Measurements from ENCODE around the gene FRMD4A. TPM values are rescaled to one million over a fixed set of nuclear protein-coding genes. Genes with fewer than 3 reads are reported as not detected.

The FRMD4A gene
- total RNA-seq, 1 experiment from 2014 or later: 17.1 TPM

DNA sequence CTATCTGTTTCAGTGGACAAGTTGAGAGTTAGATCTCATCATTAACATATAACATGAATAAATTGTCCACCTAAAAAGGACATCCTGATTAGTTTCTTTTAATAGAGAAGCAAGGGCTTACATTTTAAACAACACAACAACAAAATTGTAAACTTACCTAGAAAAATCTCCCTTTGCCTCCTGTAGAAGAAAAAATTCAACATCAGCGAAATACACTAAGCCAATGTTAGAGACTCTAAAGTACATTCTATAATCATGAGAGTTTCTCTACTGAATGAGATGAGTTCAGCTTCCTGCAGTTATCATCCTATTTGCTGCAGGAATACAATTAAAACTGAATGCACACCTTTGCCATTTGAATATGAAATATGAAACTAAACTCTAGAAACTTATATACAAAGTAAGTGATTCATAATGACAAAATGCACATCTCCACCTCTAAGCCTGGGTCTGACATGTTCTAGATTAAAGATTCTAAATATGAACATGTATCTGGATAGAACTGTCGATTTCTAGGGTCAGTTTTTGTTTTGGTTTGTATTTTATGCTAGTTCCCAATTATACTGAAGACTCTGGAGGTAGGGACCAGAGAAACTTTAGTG lies 569.1 kb downstream of the FRMD4A start:
- Histone ChIP-seq H3K36me3 (no peaks in the 10 kb centered on the region), H3K4me3 (no peak overlapping the region), H3K27me3 (no peaks in the 10 kb centered on the region), H3K27ac (no peak overlapping the region), H3K4me1 (peaks cover 15% of the 10 kb centered on the region), H3K9me3 (replicated peaks) (no peaks in the 10 kb centered on the region)
- DNase-seq: no peak

DNA sequence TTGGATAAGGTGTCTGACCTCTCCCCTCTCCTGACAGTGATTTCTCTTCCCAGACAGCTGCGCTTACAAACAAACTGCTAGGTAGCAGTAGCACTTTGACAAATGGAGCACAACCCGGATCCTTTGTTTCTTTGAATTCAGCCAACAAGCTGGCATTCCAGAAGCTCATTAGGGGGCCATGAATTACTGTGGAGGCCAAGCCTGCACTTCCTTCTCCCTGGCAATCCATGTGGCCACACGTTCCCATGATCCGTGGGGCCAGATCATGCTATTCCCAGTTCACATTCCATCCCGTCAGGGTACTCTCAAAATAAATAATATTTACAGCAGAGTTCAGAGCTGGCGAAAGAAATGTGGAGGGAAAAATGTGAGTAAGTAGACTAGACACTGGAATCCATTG lies 571.6 kb downstream of the FRMD4A start:
- no peaks in the 10 kb centered on the region for H3K36me3 ChIP-seq
- peaks cover 15% of the 10 kb centered on the region for H3K4me1 ChIP-seq
- no peaks in the 10 kb centered on the region for H3K27me3 ChIP-seq
- no peak for DNase-seq
- H3K27ac ChIP-seq: peak overlapping the region; percentile 9; the same call in 1 of the 2 replicates
- H3K9me3 ChIP-seq (replicated peaks): no peaks in the 10 kb centered on the region
- H3K4me3 ChIP-seq: no peak overlapping the region

DNA sequence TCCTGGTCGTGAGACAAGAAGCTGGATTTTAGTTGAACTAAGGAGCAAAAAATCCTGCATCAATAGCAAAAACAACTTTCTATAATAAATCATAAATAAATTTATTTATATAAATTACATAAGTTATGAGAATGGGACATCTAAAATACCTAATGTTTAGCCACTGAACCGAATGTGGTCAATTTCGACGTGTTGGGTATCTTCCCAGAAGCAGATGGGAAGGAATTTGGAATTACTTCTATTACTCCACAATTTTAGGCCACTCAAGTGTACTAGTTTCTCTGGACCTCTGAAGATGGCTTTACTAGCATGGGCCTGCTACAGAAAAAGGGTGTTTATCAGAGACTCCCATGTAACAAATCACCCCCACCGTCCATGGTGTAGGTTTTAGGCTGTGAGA lies 572.0 kb downstream of the FRMD4A start:
- Histone ChIP-seq H3K36me3 (no peaks in the 10 kb centered on the region), H3K4me1 (peaks cover 15% of the 10 kb centered on the region), H3K4me3 (no peak overlapping the region), H3K27ac (no peak overlapping the region), H3K27me3 (no peaks in the 10 kb centered on the region), H3K9me3 (replicated peaks) (no peaks in the 10 kb centered on the region)
- DNase-seq: no peak

DNA sequence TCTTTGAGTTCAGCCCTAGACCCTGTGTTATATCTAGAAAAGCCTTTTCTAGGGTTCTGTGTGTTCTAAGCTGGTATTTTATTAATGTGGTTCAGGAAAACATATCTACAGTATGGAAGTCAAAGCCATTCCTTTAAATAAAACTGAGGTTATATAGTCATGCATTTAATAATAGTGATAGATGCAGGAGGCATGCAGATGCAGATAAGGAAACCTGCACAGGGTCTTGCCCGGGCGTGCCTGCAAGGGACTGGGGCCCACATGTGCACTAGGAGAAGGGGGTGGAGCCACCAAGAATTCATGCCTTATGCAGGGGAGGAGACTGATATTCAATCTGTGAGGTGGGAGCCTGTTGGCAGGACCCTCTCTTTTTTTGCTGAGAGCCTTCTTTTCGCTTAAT lies 572.4 kb downstream of the FRMD4A start:
- no peaks in the 10 kb centered on the region for H3K9me3 ChIP-seq (replicated peaks)
- no peaks in the 10 kb centered on the region for H3K27me3 ChIP-seq
- H3K4me3 ChIP-seq: no peak overlapping the region
- H3K36me3 ChIP-seq: no peaks in the 10 kb centered on the region
- no peak overlapping the region for H3K27ac ChIP-seq
- peaks cover 15% of the 10 kb centered on the region for H3K4me1 ChIP-seq
- peak; percentile 13 to 37 for DNase-seq

DNA sequence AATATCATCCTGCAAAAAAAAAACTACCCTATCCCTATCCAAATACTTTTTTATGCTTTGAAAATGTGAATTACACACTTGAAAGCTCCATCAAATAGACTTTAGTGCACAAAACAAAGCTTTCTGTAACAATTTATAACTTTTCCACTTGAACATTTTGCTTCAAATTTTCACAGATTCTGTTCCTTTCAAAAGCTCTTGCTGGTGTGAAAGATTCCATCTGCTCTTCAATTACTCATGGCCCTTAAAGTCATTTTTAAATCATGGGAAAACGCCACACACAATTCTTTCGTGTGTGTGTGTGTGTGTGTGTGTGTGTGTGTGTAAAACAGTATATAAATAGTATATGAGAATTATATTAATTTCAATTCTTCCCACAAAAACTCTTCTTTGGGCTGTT lies 576.4 kb downstream of the FRMD4A start:
- no peaks in the 10 kb centered on the region for H3K27me3 ChIP-seq
- no peak for DNase-seq

DNA sequence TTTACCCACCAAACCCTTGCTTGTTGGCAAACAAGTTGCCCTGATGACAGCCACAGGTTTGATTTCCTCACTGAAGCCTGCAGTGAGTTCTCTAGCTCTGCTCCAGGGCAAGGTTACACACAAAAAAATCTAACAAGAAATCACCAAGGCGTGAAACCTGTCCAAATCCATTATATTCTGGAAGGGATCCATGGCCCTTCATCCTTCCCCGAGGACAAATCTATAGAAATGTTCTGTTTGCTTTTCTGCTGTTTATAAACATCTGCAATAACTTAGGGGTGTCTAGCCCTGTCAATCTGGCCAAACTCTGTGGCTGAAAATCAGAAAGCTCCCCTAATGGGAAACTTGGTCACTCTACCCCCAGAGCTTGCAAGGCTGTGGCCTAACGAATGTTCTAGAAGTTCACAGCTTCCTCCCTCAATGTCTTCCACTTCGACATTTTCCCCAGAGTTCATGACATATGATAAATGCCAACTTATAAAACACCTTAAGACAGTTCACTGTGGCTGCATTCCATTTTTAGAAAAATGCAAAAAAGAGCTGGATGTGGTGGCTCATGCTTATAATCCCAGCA lies 579.4 kb downstream of the FRMD4A start:
- no peak for DNase-seq
- H3K4me1 ChIP-seq: peaks cover 10% of the 10 kb centered on the region
- no peaks in the 10 kb centered on the region for H3K9me3 ChIP-seq (replicated peaks)
- no peak overlapping the region for H3K27ac ChIP-seq
- no peak overlapping the region for H3K4me3 ChIP-seq
- H3K36me3 ChIP-seq: no peaks in the 10 kb centered on the region
- no peaks in the 10 kb centered on the region for H3K27me3 ChIP-seq

More for the DNA sequence above, 576.4 kb downstream of the FRMD4A start:
- Histone ChIP-seq H3K4me3 (no peak overlapping the region), H3K4me1 (peaks cover 11% of the 10 kb centered on the region), H3K27ac (no peak overlapping the region), H3K9me3 (replicated peaks) (no peaks in the 10 kb centered on the region), H3K36me3 (no peaks in the 10 kb centered on the region)

DNA sequence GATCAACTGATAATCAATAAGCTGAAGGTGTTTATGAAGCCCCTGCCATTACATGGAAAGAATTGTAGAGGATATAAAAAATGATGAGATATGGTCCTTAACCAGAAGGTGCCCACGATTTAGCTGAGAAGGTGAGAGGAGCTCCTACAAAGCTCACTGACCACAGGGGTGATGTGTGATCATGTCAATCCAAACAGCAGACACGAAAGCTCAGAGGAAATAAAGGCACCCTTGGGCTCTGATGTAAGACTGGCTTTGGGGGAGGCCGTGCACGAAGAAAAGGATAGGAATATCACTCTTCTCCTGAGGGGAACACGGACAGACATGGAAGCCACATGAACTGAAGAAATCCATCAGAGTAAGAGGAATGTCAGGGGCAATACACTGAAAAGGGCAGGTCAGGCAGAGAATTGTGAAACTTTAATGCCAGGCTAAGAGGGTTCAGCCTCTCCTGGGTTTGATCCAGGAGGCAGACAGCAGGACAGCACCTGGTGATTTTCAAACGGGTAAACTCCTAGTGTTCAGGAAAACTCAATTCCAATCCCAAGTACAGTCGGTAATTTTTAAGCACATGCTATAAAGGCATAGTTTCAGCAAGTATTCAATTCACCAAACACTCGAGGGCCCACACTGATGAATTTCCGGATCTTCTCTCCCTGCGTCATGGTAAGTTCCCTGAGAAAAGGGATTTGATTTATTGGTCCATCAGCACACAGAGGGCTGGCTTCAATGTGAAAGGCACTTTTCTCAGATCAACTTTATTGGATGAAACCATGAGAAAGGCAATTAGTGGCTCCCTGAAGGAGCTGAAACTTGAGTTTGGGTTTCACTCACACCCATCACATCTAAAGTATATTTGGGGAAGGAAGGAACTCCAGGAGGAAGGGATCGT lies 580.2 kb downstream of the FRMD4A start:
- DNase-seq: no peak
- Histone ChIP-seq H3K4me3 (no peak overlapping the region), H3K27ac (no peak overlapping the region), H3K27me3 (no peaks in the 10 kb centered on the region), H3K36me3 (no peaks in the 10 kb centered on the region), H3K9me3 (replicated peaks) (no peaks in the 10 kb centered on the region), H3K4me1 (peaks cover 17% of the 10 kb centered on the region)

DNA sequence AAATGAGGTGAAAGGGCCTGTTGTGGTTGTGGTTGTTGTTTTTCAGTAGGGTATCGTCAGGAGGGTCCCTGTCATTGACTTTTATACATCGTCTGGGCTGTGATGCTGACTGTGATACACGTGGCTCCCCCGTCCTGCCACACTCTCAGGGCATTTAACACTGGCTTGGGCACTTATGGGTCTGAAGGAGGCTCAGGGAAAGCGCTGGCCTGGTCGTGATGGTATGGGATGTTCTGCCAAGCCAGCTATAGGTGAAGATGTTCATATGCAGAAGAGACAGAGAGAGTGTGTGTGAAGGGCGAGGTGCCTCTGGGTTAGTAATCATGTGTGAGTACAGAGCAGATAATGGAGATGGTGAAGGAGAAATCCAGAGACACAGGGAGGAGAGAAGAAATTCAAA lies 585.5 kb downstream of the FRMD4A start:
- H3K9me3 ChIP-seq (replicated peaks): no peaks in the 10 kb centered on the region
- H3K4me1 ChIP-seq: peaks cover 49% of the 10 kb centered on the region
- no peak for DNase-seq
- no peak overlapping the region for H3K4me3 ChIP-seq
- H3K27me3 ChIP-seq: no peaks in the 10 kb centered on the region
- H3K27ac ChIP-seq: no peak overlapping the region
- H3K36me3 ChIP-seq: no peaks in the 10 kb centered on the region

DNA sequence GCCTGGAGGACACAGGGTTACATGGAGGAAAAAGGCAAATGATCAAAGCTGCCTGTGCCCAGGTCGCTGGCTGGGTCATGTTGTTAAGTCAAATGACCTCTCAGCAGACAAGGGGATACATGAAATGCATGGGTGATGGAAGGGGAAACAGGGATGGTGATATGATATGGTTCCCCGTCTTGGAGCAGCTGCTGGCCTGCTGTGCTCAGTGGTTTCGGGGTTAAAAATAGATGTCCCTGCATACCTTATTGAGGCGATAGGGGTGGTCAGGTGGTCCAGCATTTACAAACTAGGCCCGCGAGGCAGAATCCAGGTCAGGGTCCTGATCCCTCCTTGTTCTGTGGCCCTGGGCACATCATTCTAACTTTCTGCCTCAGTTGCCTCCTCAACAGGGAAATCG lies 586.8 kb downstream of the FRMD4A start:
- H3K4me3 ChIP-seq: peak overlapping the region; percentile 7
- H3K27ac ChIP-seq: peak overlapping the region; percentile 90
- DNase-seq: peak; percentile 56 to 71
- peaks cover 56% of the 10 kb centered on the region for H3K4me1 ChIP-seq
- H3K27me3 ChIP-seq: no peaks in the 10 kb centered on the region
- no peaks in the 10 kb centered on the region for H3K36me3 ChIP-seq
- H3K9me3 ChIP-seq (replicated peaks): no peaks in the 10 kb centered on the region

DNA sequence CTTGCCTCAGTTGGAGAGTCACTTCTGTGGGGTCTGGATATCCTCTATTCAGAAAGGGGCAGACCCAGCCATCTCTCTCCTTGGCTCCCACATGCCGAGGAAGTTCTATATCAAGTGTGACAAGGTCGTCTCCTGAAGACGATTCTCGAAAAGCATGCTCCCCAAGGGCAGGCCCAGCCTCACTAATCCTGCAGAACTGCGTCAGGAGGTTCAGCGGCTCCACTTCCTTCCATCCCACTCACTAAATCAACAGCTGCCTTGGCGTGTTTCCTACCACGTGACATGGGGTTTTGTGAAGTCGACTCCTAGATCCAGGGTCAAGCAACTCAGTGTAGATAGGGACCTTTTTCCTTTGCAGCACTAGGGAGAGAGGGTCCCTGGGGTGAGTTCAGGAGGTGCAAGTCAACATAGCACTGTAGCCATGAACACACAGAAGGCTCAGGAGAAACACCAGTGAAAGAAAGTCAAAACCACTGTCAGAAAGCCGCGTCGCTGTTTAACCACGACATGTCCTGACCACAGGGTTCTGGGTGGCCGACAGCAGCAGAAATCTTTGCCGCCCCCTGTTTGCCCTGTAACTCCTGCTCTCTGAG lies 587.5 kb downstream of the FRMD4A start:
- no peaks in the 10 kb centered on the region for H3K27me3 ChIP-seq
- no peaks in the 10 kb centered on the region for H3K36me3 ChIP-seq
- no peaks in the 10 kb centered on the region for H3K9me3 ChIP-seq (replicated peaks)
- H3K4me3 ChIP-seq: no peak overlapping the region
- peak; percentile 92 to 96 for DNase-seq
- peak overlapping the region; percentile 90 for H3K27ac ChIP-seq
- H3K4me1 ChIP-seq: peaks cover 63% of the 10 kb centered on the region

DNA sequence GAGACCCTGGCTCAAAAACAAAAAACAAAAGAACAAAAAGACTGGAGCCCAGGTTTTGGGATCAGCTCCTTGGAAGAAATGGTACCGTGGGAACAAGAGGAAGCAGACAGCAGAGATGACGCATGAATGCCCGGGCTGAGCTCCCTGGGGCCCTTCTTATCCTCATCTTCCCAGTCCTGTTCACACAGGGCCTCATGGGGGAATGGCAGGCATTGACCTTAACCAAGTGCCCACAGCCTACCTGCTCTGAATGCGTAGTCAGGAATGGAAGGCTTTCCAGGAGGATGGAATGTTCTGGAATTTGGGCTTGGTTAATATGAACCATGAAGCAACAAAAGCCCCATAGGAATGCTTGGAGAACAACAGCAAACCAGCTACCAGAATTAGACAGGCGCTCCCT lies 589.3 kb downstream of the FRMD4A start:
- H3K27ac ChIP-seq: no peak overlapping the region
- H3K36me3 ChIP-seq: no peaks in the 10 kb centered on the region
- H3K9me3 ChIP-seq (replicated peaks): no peaks in the 10 kb centered on the region
- no peak overlapping the region for H3K4me3 ChIP-seq
- H3K4me1 ChIP-seq: peaks cover 55% of the 10 kb centered on the region
- no peak for DNase-seq
- H3K27me3 ChIP-seq: no peaks in the 10 kb centered on the region

DNA sequence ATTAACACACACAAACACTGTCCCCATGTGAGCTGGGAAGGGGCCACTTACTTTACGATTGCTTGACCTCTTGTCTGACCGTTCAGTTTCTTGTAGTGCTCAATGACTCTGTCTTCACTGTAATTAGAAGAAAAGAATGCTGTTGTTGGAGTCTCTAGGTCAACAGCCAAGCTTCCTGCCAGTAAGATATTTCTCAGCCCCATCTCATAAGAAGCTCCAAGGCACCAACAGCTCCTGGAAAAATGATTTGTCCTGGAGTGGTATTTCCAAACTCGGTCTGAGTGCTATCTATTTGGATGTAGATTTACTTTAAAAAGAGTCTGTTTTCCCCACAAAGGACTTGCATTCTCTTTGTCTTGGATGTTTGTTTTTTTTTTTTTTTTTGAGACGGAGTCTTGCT lies 590.3 kb downstream of the FRMD4A start:
- H3K4me3 ChIP-seq: no peak overlapping the region

DNA sequence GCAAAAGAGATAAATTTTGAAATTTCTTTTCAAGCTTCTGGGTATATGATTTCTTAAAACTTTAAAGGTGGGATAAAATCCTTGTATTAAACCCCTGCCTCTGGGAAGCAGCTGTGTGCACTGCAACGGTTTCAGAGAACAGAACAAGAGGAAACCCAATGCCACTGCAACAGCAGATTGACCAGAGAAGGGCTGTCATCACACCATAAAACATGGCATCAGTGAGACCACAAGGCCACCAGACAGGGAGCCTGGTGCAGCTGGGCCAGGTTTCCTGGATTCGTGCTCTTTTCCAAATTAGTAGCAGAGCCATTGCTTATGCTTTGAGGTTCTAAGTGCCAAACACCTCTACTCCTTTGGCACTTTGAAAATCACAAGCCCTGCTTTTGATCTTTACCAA lies 591.5 kb downstream of the FRMD4A start:
- Histone ChIP-seq H3K27me3 (no peaks in the 10 kb centered on the region), H3K27ac (no peak overlapping the region), H3K4me3 (no peak overlapping the region), H3K4me1 (peaks cover 33% of the 10 kb centered on the region), H3K9me3 (replicated peaks) (no peaks in the 10 kb centered on the region), H3K36me3 (peaks cover 3% of the 10 kb centered on the region; the same call in 1 of the 2 replicates)
- DNase-seq: peak; percentile 54 to 84

More for the DNA sequence above, 590.3 kb downstream of the FRMD4A start:
- Histone ChIP-seq H3K9me3 (replicated peaks) (no peaks in the 10 kb centered on the region), H3K36me3 (no peaks in the 10 kb centered on the region), H3K4me1 (peaks cover 45% of the 10 kb centered on the region), H3K27me3 (no peaks in the 10 kb centered on the region), H3K27ac (no peak overlapping the region)
- DNase-seq: no peak

DNA sequence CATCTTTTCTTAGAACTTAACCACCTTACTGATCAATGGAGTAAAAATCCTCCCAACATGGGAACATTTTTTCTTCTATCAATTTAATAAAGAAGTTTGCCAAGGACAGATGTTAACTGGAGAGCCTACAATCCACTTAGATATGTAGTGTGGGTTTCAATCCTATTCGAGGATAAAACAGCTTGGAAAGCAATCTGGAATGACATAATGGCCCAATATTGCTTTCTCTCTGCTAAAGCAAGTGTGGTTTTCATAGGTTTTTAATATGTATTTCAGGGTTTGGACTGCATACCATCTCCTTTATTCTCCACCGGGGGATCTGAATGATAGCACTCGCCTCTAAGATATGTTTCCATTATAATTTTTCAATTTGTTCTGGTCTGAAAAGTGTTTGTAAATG lies 594.2 kb downstream of the FRMD4A start:
- H3K27ac ChIP-seq: no peak overlapping the region
- H3K27me3 ChIP-seq: no peaks in the 10 kb centered on the region
- no peak overlapping the region for H3K4me3 ChIP-seq
- H3K9me3 ChIP-seq (replicated peaks): no peaks in the 10 kb centered on the region
- H3K4me1 ChIP-seq: peaks cover 30% of the 10 kb centered on the region
- no peak for DNase-seq
- peaks cover 3% of the 10 kb centered on the region; the same call in 1 of the 2 replicates for H3K36me3 ChIP-seq

DNA sequence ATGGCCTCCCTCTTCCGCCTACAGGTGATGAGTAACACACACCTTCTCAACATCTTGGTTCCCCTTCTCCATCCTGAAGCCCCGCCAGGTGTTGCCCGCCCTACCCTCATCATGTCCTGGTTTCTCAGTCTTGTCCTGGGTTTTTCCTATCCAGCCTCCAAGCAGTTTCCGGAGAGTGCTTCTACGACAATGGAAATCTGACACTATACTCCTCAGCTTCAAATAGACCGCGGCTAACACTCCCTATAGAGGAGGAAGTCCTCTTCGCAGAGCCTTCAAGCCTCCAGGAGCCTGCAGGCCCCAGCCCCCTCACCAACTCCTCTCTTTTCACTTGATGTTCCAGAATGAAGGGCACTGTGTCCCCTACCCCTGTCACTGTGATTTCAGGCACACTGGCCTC lies 596.6 kb downstream of the FRMD4A start:
- Histone ChIP-seq H3K27ac (no peak overlapping the region), H3K4me1 (peaks cover 26% of the 10 kb centered on the region), H3K4me3 (no peak overlapping the region), H3K36me3 (peaks cover 3% of the 10 kb centered on the region; the same call in 1 of the 2 replicates), H3K9me3 (replicated peaks) (no peaks in the 10 kb centered on the region), H3K27me3 (no peaks in the 10 kb centered on the region)
- no peak for DNase-seq
